ENCODE results near the gene SAP30BP.
A peak's percentile ranks its signal among the peaks of the same experiment; 100 is the strongest.

SAP30BP gene

GRCh38 chr17:75666959-75667790 lies at the start of gene SAP30BP, which contains the start of gene RECQL5:
SAP30BP (plus strand) TSS chr17:75667338; CDS start chr17:75667373, 35 bp downstream.
RECQL5 (minus strand) TSS chr17:75667154; CDS start chr17:75666557, 597 bp downstream.
- peak; percentile 82 to 99 (median 95) for DNase-seq

GRCh38 chr17:75617675-75618074 lies 49.5 kb upstream of the SAP30BP start:
- no peak for DNase-seq

- peak in 3 of 51 donors; percentile 15 to 23 (median 15) for DNase-seq
These were observed 47.4 kb upstream of the SAP30BP start for GRCh38 chr17:75619506-75620431.

- no peak for DNase-seq
These were observed 45.6 kb upstream of the SAP30BP start for GRCh38 chr17:75621489-75621888.

- DNase-seq = no peak
These were observed 45.1 kb upstream of the SAP30BP start for GRCh38 chr17:75622076-75622475.

GRCh38 chr17:75622771-75623273 lies 44.3 kb upstream of the SAP30BP start:
- no peak for DNase-seq

GRCh38 chr17:75623386-75623785 lies 43.8 kb upstream of the SAP30BP start:
- no peak for DNase-seq

- DNase-seq = no peak
These were observed 43.1 kb upstream of the SAP30BP start for GRCh38 chr17:75624021-75624420.

GRCh38 chr17:75624714-75625345 lies 42.3 kb upstream of the SAP30BP start:
- no peak for DNase-seq

GRCh38 chr17:75625813-75626486 lies 41.2 kb upstream of the SAP30BP start:
- peak in 13 of 51 donors; percentile 10 to 44 (median 22) for DNase-seq

GRCh38 chr17:75626496-75627038 lies 40.6 kb upstream of the SAP30BP start:
- no peak for DNase-seq

- DNase-seq = no peak
These were observed 40.0 kb upstream of the SAP30BP start for GRCh38 chr17:75627094-75627493.

GRCh38 chr17:75628425-75628824 lies 38.7 kb upstream of the SAP30BP start:
- no peak for DNase-seq

GRCh38 chr17:75629157-75629556 lies 38.0 kb upstream of the SAP30BP start:
- no peak for DNase-seq

GRCh38 chr17:75630071-75630917 lies 36.8 kb upstream of the SAP30BP start:
- no peak for DNase-seq

GRCh38 chr17:75631353-75631752 lies 35.8 kb upstream of the SAP30BP start:
- no peak for DNase-seq

- DNase-seq = no peak
These were observed 34.7 kb upstream of the SAP30BP start for GRCh38 chr17:75632428-75632827.

GRCh38 chr17:75632863-75633485 lies 34.2 kb upstream of the SAP30BP start, which contains the start of gene SMIM5:
SMIM5 (plus strand) TSS chr17:75633434; CDS start chr17:75640202, 6,768 bp downstream.
- DNase-seq = peak; percentile 58 to 98 (median 94)
